ENCODE data around the gene RNF207.

The RNF207 gene

GRCh38 chr1:6172549-6172948, 33.4 kb upstream of the RNF207 start:
- DNase-seq (ENCODE audit: extremely low read depth in 1 of 2, low read depth in 1 of 2): no peak

GRCh38 chr1:6174621-6175410, 31.1 kb upstream of the RNF207 start:
- DNase-seq (ENCODE audit: extremely low read depth in 1 of 2, low read depth in 1 of 2): no peak

- no peak for DNase-seq (ENCODE audit: extremely low read depth in 1 of 2, low read depth in 1 of 2)
Measured at GRCh38 chr1:6175411-6175828, 30.5 kb upstream of the RNF207 start.

DNA sequence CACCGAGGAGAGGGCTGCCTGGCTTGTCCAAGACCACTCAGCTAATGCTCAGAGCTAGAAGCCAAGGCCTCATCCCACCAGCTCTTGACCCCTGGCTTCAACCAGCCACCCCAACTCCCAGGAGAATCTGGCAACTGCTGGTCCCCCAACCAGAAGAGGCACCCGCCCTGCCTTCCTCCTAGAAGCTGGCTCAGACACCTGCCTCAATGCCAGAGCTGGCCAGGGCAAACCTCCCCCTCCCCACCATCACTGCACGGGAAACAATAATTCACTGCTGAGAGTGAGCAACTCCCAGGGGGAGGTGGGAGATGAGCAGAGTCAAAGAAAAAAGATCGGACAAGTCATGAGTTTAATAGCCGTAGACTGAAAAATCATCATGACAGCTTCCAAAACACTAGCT, 29.1 kb upstream of the RNF207 start:
- DNase-seq (ENCODE audit: extremely low read depth in 1 of 2, low read depth in 1 of 2): no peak

- no peak for DNase-seq (ENCODE audit: extremely low read depth in 1 of 2, low read depth in 1 of 2)
Measured at GRCh38 chr1:6177681-6178380, 28.1 kb upstream of the RNF207 start.

- no peak for DNase-seq (ENCODE audit: extremely low read depth in 1 of 2, low read depth in 1 of 2)
Measured at GRCh38 chr1:6178751-6179563, 27.0 kb upstream of the RNF207 start.

DNA sequence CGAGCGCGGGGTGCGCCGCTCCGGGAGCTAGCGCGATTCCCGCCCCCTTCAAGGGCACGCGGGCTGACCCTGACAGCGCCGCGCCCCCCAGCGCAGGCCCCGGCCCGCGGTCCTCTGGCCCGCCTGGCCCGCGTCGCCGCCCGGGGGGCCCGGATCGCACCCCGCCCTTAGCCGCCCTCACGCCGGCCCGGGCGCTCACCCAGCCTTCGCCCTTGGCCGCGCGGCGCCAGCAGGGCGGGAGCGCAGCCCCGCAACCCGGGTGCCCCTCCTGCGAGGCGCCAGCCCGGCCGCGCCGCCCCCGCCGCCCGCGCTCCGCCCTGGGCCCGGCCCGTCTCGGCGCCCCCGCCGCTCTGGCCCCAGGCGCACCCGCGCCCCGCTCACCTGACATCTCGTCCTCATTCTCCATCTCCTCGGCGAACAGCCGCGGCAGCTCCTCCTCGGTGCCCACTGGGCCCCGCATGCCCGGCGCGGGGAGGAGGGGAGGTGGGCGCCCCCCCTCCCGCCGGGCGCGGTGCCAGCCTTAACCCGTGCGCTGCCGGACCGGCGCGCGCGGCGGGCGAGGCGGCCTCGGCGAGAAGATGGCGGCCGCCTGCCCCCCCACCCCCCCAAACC, 26.2 kb upstream of the RNF207 start:
- no peak for DNase-seq (ENCODE audit: extremely low read depth in 1 of 2, low read depth in 1 of 2)

DNA sequence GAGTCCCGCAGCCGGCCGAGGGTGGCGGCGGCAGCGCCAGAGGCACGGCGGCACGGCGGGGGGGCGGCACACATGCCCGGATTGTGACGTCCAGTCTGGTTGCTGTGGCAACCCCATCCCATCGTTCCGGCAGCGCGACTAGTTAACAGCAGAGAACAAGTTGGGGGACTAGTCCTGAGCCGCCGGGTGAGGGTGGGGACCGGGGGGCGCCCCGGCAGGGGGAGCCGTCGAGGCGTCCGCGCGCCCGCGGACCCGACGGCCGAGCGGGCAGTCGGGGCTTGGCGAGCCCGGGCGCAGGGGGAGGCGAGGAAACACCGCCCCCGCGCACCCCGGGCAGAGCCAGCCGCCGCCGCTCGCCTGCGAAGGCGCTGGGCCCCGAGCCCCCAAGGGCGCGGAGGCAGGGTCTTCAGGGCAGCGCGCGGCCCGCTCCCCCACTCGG, 25.6 kb upstream of the RNF207 start, which contains the start of gene CHD5:
TSS of gene CHD5 (minus strand) at position 54 of the 439 bp plus-strand sequence. CDS start 298 bp downstream, outside the sequence.
- DNase-seq (ENCODE audit: extremely low read depth in 1 of 2, low read depth in 1 of 2): no peak

GRCh38 chr1:6180707-6181311, 25.1 kb upstream of the RNF207 start:
- DNase-seq (ENCODE audit: extremely low read depth in 1 of 2, low read depth in 1 of 2): no peak

DNA sequence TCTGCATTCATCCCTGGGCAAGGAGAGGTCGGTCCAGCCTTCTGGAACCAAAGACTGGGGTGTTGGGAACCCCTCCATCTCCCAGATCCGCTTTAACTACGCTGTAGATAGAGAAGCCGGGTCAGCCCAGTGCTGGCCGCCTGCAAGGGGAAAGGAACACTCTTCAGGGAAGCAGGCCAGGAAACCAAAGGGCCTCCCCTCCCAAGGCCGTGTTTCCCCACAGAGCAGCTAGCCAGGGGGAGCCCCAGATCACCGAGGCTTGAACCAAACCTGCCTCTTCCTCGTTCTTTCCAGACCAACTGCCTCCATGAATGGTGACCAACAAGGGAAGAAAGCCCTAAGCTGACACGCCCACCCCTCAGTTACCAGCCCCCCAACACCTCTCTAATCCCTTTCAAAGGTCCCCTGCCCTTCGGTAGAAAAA, 24.6 kb upstream of the RNF207 start:
- DNase-seq (ENCODE audit: extremely low read depth in 1 of 2, low read depth in 1 of 2): no peak

GRCh38 chr1:6183520-6183989, 22.4 kb upstream of the RNF207 start:
- DNase-seq (ENCODE audit: extremely low read depth in 1 of 2, low read depth in 1 of 2): no peak

DNA sequence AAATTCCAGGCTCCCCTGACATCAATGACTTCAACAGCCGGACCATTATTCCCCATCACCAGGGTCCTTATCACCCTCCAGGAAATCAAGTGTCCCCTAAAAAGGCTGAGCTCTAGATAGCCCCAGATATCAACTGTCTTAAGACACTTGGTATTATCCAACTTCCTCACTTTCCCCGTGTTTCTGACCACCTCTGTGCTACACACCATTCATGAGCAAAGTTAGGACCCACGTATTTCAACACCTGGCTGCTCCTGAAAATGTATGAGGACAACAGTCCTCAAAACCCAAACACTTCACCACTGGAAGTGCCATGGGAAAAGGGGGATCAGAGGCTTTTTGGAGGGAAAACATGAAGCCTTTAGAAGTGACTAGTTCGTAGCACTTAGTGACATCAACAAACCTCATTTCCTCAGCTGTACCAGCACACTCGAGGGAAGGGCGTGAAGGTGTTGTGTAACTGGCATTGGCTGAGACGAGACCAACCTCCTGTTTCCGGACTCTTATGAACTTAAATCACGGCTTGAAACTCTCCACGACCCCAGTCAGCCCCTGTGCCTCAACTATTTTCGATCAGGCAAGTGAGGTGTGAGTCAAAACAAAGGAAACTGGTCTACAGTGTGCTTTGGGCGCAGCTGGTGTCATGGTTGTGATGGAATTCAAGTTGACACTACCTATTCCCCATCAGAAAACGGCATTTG, 21.7 kb upstream of the RNF207 start:
- no peak for DNase-seq (ENCODE audit: extremely low read depth in 1 of 2, low read depth in 1 of 2)

- no peak for DNase-seq (ENCODE audit: extremely low read depth in 1 of 2, low read depth in 1 of 2)
Measured at GRCh38 chr1:6185151-6185550, 20.8 kb upstream of the RNF207 start.

GRCh38 chr1:6185635-6186382, 20.1 kb upstream of the RNF207 start:
- no peak for DNase-seq (ENCODE audit: extremely low read depth in 1 of 2, low read depth in 1 of 2)

GRCh38 chr1:6188466-6188865, 17.5 kb upstream of the RNF207 start:
- DNase-seq (ENCODE audit: extremely low read depth in 1 of 2, low read depth in 1 of 2): no peak

GRCh38 chr1:6191968-6192367, 14.0 kb upstream of the RNF207 start:
- DNase-seq (ENCODE audit: extremely low read depth in 1 of 2, low read depth in 1 of 2): no peak

- no peak for DNase-seq (ENCODE audit: extremely low read depth in 1 of 2, low read depth in 1 of 2)
Measured at GRCh38 chr1:6197746-6198427, 8.0 kb upstream of the RNF207 start.

GRCh38 chr1:6198646-6199297, 7.1 kb upstream of the RNF207 start:
- DNase-seq (ENCODE audit: extremely low read depth in 1 of 2, low read depth in 1 of 2): no peak

Data from activated CD8-positive, alpha-beta memory T cell treated with anti-CD3 and anti-CD28 coated beads for 1 hour (primary cell).